Fibroblast of the aortic adventitia (primary cell): ENCODE measurements around the gene MCL1. TPM values are rescaled to one million over a fixed set of nuclear protein-coding genes. Genes with fewer than 3 reads are reported as not detected.
A peak's percentile ranks its signal among the peaks of the same experiment; 100 is the strongest.

ENCODE experiments used
- DNase-seq: peaks from one replicate; pipeline ENCODE4 v3.0.0-alpha.2; 2010; ENCODE audit warnings: low read depth
- H3K4me3 ChIP-seq: 2 replicates; pipeline ENCODE4 v1.5.1; 2011; ENCODE audit warnings: low read depth, mild to moderate bottlenecking, control low read depth, low read length, moderate library complexity
- CTCF ChIP-seq: IDR thresholded peaks from 2 replicates; pipeline ENCODE4 v1.5.1; 2011; ENCODE audit warnings: mild to moderate bottlenecking, low read length, control low read depth, inconsistent platforms; ENCODE audit not compliant: insufficient read depth
- total RNA-seq: library from RNA; depleted of rRNA; stranded (reverse); fragments of >200 nt; gene quantifications from 2 replicates; pipeline ENCODE4 v1.2.3, GENCODE V29; 2012; ENCODE audit warnings: low replicate concordance

Gene MCL1
- total RNA-seq, 1 donor = 212 TPM

DNA sequence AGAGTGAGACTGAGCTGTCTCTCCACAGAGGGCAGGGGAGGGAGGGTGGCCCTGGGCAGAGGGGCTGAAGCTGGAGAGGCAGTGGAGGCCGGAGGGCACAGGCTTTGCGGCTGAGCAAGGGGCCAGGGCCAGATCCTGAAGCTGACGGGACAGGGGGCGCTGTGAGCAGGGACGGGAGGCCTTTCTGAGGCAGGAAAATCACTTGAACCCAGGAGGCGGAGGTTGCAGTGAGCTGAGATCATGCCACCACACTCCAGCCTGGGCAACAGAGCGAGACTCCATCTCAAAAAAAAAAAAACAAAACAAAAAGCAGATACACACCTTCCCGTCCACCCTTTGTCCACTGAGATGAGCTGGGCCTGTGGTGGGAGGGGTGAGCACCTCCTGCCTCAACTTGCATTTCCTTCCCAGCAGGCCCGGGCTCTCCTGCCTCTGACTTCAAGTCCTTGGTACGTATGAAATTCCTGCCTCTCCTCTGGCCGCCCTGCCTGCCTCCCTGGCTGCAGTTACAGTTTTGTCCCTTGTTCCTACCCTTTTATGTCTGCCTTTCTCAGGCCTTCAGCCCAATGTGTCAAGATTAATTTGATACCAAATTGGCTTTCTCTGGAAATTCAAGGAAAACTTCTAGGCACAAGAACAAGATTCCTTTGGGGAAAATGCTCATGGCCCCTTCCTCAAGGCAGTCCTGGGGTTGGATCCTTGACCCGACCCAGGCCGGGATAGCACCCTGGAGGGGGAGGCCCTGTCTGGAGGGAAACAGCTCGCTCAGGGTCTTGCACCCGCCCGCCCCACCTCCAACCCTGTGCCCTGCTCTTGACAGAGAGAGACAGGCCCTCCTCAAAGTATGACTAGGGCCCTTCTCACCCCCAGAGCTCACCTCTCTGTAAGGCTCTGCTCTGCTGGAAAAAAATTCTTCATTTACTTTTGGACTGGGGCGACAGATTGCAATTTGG lies 41.4 kb downstream of the MCL1 start:
- TF ChIP-seq CTCF = peak; percentile 17
- no peak overlapping the region for H3K4me3 ChIP-seq
- peak; percentile 88 for DNase-seq

GRCh38 chr1:150536836-150537731 lies 42.3 kb downstream of the MCL1 start:
- TF ChIP-seq CTCF = no peak

GRCh38 chr1:150535511-150536287 lies 43.7 kb downstream of the MCL1 start:
- no peak overlapping the region for H3K4me3 ChIP-seq
- no peak for TF ChIP-seq CTCF
- peak; percentile 59 for DNase-seq

More at GRCh38 chr1:150536836-150537731, 42.3 kb downstream of the MCL1 start:
- no peak for DNase-seq
- no peak overlapping the region for H3K4me3 ChIP-seq

DNA sequence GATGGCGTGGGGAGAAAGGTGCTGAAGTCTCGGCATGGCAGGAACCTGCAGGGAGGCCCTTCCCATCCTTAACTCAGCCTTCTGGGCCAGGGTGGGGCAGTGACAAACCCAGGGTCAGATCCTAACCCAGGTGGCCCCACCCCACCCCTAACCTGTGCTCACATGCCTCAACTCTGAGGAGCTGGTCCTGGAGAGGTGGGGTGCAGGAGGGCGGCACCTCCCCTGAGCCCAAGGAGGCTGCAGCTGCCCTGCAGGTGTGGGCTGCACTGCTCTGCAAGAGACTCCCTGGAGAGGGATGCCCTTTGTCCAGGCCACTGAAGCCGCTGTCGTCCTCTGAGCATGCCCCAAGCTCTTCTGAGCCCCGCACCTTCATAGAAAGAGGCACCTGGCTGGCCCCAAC lies 45.4 kb downstream of the MCL1 start:
- DNase-seq = no peak
- H3K4me3 ChIP-seq = no peak overlapping the region
- TF ChIP-seq CTCF = no peak

DNA sequence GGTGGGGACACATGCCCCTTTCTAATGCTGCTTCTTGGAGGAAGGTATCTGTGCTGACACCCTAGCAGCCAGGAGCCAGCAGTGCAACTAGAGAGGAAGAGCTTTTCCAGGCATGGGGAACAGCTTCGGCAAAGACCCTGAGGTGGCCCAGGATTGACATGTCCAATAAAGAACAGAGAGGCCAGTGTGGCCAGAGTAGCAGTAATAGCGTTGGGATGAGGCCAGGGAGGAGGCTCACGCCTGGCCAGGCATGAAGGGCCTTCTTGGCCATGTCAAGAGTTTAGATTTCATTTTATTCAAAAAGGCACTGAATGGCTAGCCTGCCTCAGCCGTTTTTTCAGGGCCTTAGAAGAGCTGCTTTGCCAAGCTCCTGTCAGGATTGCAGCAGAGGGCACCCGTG lies 46.5 kb downstream of the MCL1 start:
- no peak for TF ChIP-seq CTCF
- peak; percentile 54 for DNase-seq
- H3K4me3 ChIP-seq = no peak overlapping the region
